Stimulated activated CD8-positive, alpha-beta memory T cell treated with anti-CD3 and anti-CD28 coated beads, Interleukin-7, amount 100 ng/mL, for 1 hour (primary cell): Measurements from ENCODE around the gene MAGEA12.
"Not testable (repeated sequence)": the region's sequence is repeated elsewhere in the genome, so short reads cannot be mapped to it uniquely, and the experiment has no call there.

Experiments used
- DNase-seq, 2 donors: peaks; one replicate each; pipeline ENCODE4 v3.0.0-alpha.2; 2020; ENCODE audit warnings: low read depth in 2 of 2

Gene MAGEA12

GRCh38 chrX:152766562-152766961 lies 33.0 kb downstream of the MAGEA12 start:
- not testable (repeated sequence) for DNase-seq

- not testable (repeated sequence) for DNase-seq
Measured at GRCh38 chrX:152769549-152770289, 36.2 kb downstream of the MAGEA12 start, which contains the start of gene MAGEA6. TSS of gene MAGEA6 (minus strand) at chrX:152769689. CDS start at chrX:152767650, 2,039 bp downstream.

- DNase-seq, result not testable (repeated sequence)
Measured at GRCh38 chrX:152787062-152787461, 53.5 kb downstream of the MAGEA12 start.
